Measurements from ENCODE around the gene PIM1. TPM values are rescaled to one million over a fixed set of nuclear protein-coding genes. Genes with fewer than 3 reads are reported as not detected.
A peak's percentile ranks its signal among the peaks of the same experiment; 100 is the strongest.

PIM1 gene
- total and polyA plus RNA-seq, 10 of the 15 experiments (the other 5 are each of a cell fraction or from before 2014, with no cell fraction given) = 0.66 to 33.9 (median 10.2) TPM

DNA sequence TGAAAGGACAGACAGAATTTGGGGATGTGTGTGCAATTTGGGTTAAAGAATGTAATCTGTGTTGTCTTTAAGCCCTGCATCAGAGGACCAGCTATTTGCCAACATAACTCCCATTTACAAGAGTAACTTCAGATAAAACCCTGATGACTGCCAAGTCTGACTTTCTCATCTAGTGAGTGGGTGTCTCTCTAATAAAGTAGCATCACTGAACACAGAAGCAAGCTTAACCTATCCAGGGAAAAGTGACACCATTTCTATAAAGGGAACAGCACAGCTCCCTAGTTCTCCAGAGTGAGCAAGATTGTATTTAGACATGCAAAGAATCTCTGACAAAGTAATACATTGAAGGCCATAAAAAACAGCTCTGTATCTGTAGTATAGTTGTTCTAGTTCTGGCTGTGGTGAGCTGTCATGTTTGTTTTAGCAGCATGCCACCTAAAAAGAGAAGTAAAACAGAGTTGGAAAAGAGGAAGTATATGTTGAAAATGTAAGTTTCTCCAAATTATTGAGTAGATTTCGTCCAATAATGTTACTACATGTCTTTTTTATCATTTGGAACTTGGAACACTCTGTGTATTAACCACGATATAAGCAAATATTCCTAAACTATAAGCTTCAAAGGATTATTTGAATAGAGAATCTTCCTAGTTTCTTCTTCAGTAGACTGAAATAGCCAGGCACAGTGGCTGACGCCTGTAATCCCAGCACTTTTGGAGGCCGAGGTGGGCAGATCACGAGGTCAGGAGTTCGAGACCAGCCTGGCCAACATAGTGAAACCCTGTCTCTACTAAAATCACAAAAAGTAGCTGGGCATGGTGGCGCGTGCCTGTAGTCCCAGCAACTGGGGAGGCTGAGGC is 8.8 kb upstream of the PIM1 start (continued):
- TF ChIP-seq, protein P1, sequence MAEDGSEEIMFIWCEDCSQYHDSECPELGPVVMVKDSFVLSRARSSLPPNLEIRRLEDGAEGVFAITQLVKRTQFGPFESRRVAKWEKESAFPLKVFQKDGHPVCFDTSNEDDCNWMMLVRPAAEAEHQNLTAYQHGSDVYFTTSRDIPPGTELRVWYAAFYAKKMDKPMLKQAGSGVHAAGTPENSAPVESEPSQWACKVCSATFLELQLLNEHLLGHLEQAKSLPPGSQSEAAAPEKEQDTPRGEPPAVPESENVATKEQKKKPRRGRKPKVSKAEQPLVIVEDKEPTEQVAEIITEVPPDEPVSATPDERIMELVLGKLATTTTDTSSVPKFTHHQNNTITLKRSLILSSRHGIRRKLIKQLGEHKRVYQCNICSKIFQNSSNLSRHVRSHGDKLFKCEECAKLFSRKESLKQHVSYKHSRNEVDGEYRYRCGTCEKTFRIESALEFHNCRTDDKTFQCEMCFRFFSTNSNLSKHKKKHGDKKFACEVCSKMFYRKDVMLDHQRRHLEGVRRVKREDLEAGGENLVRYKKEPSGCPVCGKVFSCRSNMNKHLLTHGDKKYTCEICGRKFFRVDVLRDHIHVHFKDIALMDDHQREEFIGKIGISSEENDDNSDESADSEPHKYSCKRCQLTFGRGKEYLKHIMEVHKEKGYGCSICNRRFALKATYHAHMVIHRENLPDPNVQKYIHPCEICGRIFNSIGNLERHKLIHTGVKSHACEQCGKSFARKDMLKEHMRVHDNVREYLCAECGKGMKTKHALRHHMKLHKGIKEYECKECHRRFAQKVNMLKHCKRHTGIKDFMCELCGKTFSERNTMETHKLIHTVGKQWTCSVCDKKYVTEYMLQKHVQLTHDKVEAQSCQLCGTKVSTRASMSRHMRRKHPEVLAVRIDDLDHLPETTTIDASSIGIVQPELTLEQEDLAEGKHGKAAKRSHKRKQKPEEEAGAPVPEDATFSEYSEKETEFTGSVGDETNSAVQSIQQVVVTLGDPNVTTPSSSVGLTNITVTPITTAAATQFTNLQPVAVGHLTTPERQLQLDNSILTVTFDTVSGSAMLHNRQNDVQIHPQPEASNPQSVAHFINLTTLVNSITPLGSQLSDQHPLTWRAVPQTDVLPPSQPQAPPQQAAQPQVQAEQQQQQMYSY (CRISPR knock-in tag; IDR thresholded peaks at IDR 0.05) = no peak
- TF ChIP-seq CREM (IDR thresholded peaks at IDR 0.05; ENCODE audit: low read depth) (no peak; the same call in 1 of the 2 replicates), MYC (IDR thresholded peaks at IDR 0.05; ENCODE audit: insufficient read depth, insufficient read length, insufficient replicate concordance, low read length, severe bottlenecking) (no peak), NBN (IDR thresholded peaks at IDR 0.05) (peak; percentile 64; the same call in 1 of the 2 replicates), SUZ12 (IDR thresholded peaks at IDR 0.05; ENCODE audit: unreplicated experiment) (no peak), STAT3 (IDR thresholded peaks at IDR 0.05; ENCODE audit: low read depth, low read length) (no peak), MEF2A (IDR thresholded peaks at IDR 0.05; ENCODE audit: insufficient read depth, low read depth, low read length) (peak; percentile 50; the same call in 1 of the 2 replicates), POU2F2 (IDR thresholded peaks at IDR 0.05; ENCODE audit: borderline replicate concordance, low read depth, low read length) (no peak), RFX5 (IDR thresholded peaks at IDR 0.05; ENCODE audit: low read depth, low read length) (no peak), IRF4 (IDR thresholded peaks at IDR 0.05; ENCODE audit: low read depth, low read length) (no peak), HDGF (IDR thresholded peaks at IDR 0.05) (no peak), CREB1 (IDR thresholded peaks at IDR 0.05; ENCODE audit: low read depth) (0 out of 2 replicates have a peak, but pooled peaks have one; percentile 18), PAX8 (IDR thresholded peaks at IDR 0.05) (no peak; the same call in 1 of the 2 replicates), IKZF1 (conservative IDR thresholded peaks at IDR 0.05) (peak; percentile 85), PML (IDR thresholded peaks at IDR 0.05; ENCODE audit: low read length) (0 out of 2 replicates have a peak, but pooled peaks have one; percentile 32)
- TF ChIP-seq, protein P2, sequence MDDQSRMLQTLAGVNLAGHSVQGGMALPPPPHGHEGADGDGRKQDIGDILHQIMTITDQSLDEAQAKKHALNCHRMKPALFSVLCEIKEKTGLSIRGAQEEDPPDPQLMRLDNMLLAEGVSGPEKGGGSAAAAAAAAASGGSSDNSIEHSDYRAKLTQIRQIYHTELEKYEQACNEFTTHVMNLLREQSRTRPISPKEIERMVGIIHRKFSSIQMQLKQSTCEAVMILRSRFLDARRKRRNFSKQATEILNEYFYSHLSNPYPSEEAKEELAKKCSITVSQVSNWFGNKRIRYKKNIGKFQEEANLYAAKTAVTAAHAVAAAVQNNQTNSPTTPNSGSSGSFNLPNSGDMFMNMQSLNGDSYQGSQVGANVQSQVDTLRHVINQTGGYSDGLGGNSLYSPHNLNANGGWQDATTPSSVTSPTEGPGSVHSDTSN (IDR thresholded peaks at IDR 0.05; ENCODE audit: insufficient replicate concordance, low read depth, low read length) = no peak
- TF ChIP-seq, protein P3, sequence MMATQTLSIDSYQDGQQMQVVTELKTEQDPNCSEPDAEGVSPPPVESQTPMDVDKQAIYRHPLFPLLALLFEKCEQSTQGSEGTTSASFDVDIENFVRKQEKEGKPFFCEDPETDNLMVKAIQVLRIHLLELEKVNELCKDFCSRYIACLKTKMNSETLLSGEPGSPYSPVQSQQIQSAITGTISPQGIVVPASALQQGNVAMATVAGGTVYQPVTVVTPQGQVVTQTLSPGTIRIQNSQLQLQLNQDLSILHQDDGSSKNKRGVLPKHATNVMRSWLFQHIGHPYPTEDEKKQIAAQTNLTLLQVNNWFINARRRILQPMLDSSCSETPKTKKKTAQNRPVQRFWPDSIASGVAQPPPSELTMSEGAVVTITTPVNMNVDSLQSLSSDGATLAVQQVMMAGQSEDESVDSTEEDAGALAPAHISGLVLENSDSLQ (IDR thresholded peaks at IDR 0.05) = peak; percentile 27; the same call in 1 of the 2 replicates
- TF ChIP-seq, protein P4, sequence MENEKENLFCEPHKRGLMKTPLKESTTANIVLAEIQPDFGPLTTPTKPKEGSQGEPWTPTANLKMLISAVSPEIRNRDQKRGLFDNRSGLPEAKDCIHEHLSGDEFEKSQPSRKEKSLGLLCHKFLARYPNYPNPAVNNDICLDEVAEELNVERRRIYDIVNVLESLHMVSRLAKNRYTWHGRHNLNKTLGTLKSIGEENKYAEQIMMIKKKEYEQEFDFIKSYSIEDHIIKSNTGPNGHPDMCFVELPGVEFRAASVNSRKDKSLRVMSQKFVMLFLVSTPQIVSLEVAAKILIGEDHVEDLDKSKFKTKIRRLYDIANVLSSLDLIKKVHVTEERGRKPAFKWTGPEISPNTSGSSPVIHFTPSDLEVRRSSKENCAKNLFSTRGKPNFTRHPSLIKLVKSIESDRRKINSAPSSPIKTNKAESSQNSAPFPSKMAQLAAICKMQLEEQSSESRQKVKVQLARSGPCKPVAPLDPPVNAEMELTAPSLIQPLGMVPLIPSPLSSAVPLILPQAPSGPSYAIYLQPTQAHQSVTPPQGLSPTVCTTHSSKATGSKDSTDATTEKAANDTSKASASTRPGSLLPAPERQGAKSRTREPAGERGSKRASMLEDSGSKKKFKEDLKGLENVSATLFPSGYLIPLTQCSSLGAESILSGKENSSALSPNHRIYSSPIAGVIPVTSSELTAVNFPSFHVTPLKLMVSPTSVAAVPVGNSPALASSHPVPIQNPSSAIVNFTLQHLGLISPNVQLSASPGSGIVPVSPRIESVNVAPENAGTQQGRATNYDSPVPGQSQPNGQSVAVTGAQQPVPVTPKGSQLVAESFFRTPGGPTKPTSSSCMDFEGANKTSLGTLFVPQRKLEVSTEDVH (IDR thresholded peaks at IDR 0.05; ENCODE audit: low read depth, partially characterized antibody) = no peak
- TF ChIP-seq, protein P5, sequence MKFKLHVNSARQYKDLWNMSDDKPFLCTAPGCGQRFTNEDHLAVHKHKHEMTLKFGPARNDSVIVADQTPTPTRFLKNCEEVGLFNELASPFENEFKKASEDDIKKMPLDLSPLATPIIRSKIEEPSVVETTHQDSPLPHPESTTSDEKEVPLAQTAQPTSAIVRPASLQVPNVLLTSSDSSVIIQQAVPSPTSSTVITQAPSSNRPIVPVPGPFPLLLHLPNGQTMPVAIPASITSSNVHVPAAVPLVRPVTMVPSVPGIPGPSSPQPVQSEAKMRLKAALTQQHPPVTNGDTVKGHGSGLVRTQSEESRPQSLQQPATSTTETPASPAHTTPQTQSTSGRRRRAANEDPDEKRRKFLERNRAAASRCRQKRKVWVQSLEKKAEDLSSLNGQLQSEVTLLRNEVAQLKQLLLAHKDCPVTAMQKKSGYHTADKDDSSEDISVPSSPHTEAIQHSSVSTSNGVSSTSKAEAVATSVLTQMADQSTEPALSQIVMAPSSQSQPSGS (IDR thresholded peaks at IDR 0.05; ENCODE audit: low read length) = no peak
